SK-N-MC (cell line): ENCODE results near the gene NEURL1.
"Not testable (repeated sequence)": the region's sequence is repeated elsewhere in the genome, so short reads cannot be mapped to it uniquely, and the experiment has no call there.

Experiments used
- DNase-seq: peaks from one replicate; pipeline ENCODE4 v3.0.0-alpha.2; 2011; ENCODE audit warnings: low read depth, low spot score
- H3K27ac ChIP-seq: fragments of 200-600 bp; sonication (generic); 2 replicates; pipeline ENCODE4 v1.5.1; 2016; ENCODE audit warnings: mixed run types
- H3K36me3 ChIP-seq: fragments of 200-600 bp; sonication (generic); 2 replicates; pipeline ENCODE4 v1.6.1; 2017; ENCODE audit warnings: antibody characterized with exemption, low read length, mixed read lengths; ENCODE audit not compliant: insufficient read depth
- H3K4me3 ChIP-seq: fragments of 200-600 bp; sonication (generic); 2 replicates; pipeline ENCODE4 v1.5.1; 2016
- H3K9ac ChIP-seq: fragments of 200-600 bp; sonication (generic); 2 replicates; pipeline ENCODE4 v1.8.0; 2017; ENCODE audit warnings: mixed run types, mixed read lengths; ENCODE audit not compliant: insufficient read length
- H3K9me3 ChIP-seq: fragments of 200-600 bp; sonication (generic); 2 replicates; pipeline ENCODE4 v1.6.1; 2017; ENCODE audit warnings: low read depth, mild to moderate bottlenecking, antibody characterized with exemption, low read length, moderate library complexity, mixed read lengths
- EZH2 ChIP-seq: fragments of 200-600 bp; sonication (generic); IDR thresholded peaks from one replicate; pipeline ENCODE4 v1.6.1; 2017; ENCODE audit warnings: antibody characterized with exemption
- FOXP2 ChIP-seq: optimal IDR thresholded peaks from 2 replicates; pipeline ENCODE3; 2011; ENCODE audit warnings: mild to moderate bottlenecking, moderate library complexity; ENCODE audit not compliant: insufficient read depth; ENCODE audit errors: extremely low read length, control extremely low read depth
- POLR2AphosphoS5 ChIP-seq: IDR thresholded peaks from 2 replicates; pipeline ENCODE4 v1.6.1; 2012; ENCODE audit warnings: mild to moderate bottlenecking, low read depth, low read length, borderline replicate concordance

The NEURL1 gene

DNA sequence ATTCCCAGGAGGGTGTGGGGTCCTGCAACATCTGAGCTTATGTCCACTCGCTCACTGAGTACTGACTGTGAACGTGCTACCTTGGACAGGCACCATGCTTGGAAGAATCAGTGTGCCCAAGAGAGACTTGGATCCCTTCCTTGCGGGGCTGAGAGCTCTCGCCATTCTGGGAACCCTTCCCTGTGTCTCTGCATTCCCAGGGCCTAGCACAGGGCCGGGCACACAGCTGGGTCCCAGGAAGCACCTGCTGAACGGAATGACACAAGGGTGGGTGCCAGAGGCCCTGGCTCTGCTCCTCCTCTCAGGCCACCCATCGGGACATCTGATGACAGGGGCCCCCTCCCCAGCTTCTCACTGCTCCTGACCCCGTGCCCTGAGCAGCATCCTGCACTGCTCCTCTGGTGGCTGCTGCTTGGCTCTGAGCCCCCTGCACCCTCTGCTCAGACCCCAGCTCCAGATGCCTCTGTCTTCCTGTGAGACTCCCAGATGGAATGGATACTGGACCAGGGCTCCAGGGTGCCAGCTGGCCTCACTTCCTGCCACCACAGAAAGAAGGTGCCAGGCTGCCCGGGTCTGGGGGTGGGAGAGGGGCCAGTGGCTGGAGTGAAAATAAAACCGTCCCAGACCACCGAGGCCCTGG is 129.6 kb downstream of the NEURL1 start:
- H3K9ac ChIP-seq: no peak overlapping the region
- no peak overlapping the region for H3K27ac ChIP-seq
- no peaks in the 10 kb centered on the region for H3K9me3 ChIP-seq
- no peak for TF ChIP-seq FOXP2
- no peak for TF ChIP-seq EZH2
- TF ChIP-seq POLR2AphosphoS5: no peak
- no peak for DNase-seq
- no peaks in the 10 kb centered on the region; the same call in 1 of the 2 replicates for H3K36me3 ChIP-seq
- H3K4me3 ChIP-seq: no peak overlapping the region

DNA sequence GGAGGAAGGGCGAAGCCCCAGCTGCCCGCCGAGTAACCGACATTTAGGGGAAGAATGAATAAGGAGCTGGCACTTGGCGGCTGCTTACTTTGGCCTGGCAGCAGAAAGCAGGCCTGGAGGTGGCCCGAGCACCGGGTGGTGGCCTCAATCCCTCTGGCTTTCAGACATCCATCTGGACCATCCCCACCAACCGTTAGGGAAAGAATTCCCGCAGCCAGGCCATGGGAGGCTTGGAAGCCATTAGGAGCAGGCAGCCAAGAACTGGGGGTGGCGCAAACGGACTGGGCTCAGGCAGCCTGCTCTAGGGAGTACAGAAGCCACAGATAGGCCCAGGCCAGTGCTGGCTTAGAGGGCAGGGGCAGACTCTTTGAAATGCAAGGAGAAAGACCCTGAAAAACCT is 132.7 kb downstream of the NEURL1 start:
- Histone ChIP-seq H3K9ac (no peak overlapping the region), H3K9me3 (no peaks in the 10 kb centered on the region), H3K36me3 (no peaks in the 10 kb centered on the region; the same call in 1 of the 2 replicates), H3K27ac (no peak overlapping the region), H3K4me3 (no peak overlapping the region)
- no peak for DNase-seq
- TF ChIP-seq EZH2 (no peak), FOXP2 (no peak), POLR2AphosphoS5 (no peak)

DNA sequence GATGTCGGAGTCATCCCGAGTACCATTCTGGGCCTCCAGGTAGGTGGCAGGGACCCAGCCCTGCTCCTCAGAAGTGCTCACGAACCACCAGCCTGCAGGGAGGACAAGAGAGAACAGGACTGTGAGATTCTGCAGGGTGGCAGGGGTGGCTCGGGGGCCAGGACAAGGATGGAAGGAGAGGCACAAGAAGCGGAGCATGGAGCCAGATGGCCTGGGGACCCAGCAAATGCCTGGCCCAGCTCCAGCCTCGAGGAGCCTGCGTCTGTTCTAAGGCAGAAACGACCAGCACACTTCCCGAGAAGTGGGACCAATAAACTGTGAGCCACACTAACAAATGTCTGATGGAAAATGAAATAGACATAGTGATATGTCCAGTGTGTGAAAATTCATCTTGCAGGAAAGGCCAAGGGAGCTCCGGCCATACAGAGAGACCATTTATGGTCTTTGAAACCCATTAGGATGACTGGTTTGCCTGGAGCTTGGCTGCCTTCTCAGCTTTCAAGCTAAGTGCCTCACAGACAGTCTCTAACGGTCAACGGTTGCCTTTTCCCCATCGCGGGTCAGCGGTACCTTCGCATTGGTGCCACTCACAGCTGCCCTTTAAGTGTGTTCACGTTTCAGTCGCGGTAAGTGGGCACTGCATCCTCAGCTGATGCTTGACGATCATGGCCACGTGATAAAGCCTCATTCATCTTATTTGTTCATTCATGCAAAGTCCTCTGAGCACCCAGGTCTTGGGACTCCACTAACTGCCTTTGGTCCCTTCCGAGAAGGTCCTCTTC is 133.8 kb downstream of the NEURL1 start:
- no peaks in the 10 kb centered on the region for H3K36me3 ChIP-seq

DNA sequence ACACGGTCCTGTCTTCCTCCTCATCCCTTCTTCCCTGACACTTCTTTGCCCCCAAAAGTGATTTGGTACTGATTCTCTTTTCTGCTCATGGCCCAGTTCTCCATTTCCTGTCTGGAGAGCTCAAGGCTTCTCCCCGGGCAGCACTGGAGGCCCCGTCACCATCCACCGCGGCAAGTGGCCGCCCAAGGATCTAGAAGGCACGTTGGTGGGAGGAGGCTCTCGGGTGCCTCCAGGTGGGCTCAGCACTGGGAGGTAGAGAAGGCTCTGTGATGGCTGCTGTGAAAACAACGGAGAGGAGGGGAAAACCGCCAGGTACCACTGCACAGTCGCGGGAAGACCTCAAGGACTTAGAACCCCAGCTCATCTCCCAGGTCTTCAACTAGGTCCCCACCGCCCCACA is 134.4 kb downstream of the NEURL1 start:
- Histone ChIP-seq H3K4me3 (no peak overlapping the region), H3K9me3 (no peaks in the 10 kb centered on the region), H3K9ac (no peak overlapping the region), H3K36me3 (no peaks in the 10 kb centered on the region), H3K27ac (no peak overlapping the region)
- TF ChIP-seq POLR2AphosphoS5 (no peak), EZH2 (no peak), FOXP2 (no peak)
- DNase-seq: no peak

More for the DNA sequence above, 133.8 kb downstream of the NEURL1 start:
- Histone ChIP-seq H3K27ac (no peak overlapping the region), H3K9ac (no peak overlapping the region), H3K9me3 (no peaks in the 10 kb centered on the region), H3K4me3 (no peak overlapping the region)
- DNase-seq: no peak
- TF ChIP-seq POLR2AphosphoS5: no peak

DNA sequence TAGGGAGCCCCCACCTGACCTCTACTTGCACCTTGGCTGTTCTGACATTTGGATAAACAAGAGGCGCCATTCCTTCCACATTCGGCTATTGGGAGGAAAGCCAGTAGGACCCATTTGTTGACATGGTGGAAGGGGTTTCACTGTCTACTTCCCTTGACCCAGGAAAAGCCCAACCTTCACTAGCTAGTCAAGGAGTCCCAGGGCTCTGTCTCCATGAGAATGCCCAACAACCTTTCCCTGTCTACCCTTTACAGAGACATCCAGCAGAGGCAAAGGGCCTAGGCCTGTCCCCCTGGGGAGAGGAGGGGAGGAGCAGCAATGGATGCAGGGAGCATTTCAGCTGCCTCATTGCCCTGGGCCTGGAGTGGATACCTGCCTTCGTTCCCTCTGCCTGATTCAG is 136.1 kb downstream of the NEURL1 start:
- no peak overlapping the region for H3K9ac ChIP-seq
- H3K9me3 ChIP-seq: no peaks in the 10 kb centered on the region
- DNase-seq: no peak
- H3K4me3 ChIP-seq: no peak overlapping the region
- TF ChIP-seq EZH2 (no peak), FOXP2 (no peak), POLR2AphosphoS5 (no peak)
- H3K36me3 ChIP-seq: no peaks in the 10 kb centered on the region
- no peak overlapping the region for H3K27ac ChIP-seq

DNA sequence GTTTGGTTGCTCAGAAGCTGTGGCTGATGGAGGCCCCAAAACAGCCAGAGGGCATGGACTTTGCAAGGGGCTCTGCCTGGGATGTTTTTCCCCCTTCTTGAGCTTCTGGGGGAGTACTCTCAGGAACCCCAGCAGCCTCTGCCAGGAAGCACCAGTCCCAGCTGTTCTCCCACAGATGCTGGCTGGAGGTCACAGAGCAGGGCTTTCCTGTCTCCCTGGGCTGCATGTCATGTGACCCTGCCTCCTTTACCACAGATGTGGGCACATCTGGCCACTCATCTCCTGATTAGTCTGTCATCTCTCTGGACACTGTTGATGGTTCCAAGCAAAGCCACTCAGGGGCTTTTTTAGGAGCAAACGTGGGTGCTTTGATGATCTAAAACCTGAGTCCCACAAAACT is 136.7 kb downstream of the NEURL1 start:
- H3K4me3 ChIP-seq: no peak overlapping the region
- H3K27ac ChIP-seq: no peak overlapping the region
- no peak for DNase-seq
- TF ChIP-seq EZH2 (no peak), FOXP2 (no peak), POLR2AphosphoS5 (no peak)
- no peaks in the 10 kb centered on the region for H3K36me3 ChIP-seq
- H3K9ac ChIP-seq: no peak overlapping the region
- H3K9me3 ChIP-seq: no peaks in the 10 kb centered on the region

DNA sequence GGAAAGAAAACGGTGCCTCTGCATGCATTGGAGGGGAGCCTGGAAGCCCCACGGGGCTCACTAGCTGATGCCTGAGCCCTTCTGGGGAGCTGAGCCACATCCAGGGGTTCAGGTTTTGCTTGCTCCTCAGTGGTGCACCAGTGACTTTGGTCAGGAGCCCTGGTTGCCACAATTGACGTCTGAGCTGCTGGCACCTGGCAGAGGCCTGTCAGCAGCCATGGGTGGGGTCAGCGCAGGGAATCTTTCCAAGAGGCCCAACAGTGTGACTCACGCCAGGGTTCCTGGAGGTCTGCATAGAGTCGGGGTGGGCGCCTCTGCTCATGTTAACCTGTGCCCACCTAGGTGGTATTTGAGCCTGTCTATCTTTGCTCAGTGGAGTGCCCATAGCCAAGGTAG is 138.7 kb downstream of the NEURL1 start:
- no peak overlapping the region for H3K9ac ChIP-seq
- H3K36me3 ChIP-seq: no peaks in the 10 kb centered on the region
- no peak for DNase-seq
- no peak overlapping the region for H3K4me3 ChIP-seq
- no peak overlapping the region for H3K27ac ChIP-seq
- TF ChIP-seq FOXP2: no peak
- TF ChIP-seq EZH2: no peak
- no peak for TF ChIP-seq POLR2AphosphoS5
- H3K9me3 ChIP-seq: no peaks in the 10 kb centered on the region

DNA sequence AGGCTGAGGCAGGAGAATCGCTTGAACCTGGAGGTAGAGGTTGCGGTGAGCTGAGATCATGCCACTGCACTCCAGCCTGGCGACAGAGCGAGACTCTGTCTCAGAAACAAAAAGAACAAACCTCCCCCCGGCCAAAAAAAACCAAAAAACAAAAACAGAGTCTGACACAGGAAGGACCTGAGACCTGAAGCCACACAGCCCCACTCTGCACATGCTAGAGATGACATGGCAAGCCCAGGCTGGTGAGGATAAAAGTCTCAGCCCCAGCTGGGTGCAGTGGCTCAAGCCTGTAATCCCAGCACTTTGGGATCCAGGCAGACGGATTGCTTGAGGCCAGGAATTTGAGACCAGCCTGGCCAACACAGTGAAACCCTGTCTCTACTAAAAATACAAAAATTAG is 139.4 kb downstream of the NEURL1 start:
- H3K36me3 ChIP-seq, DNase-seq, H3K4me3 ChIP-seq, H3K9ac ChIP-seq, H3K9me3 ChIP-seq, H3K27ac ChIP-seq: not testable (repeated sequence)

DNA sequence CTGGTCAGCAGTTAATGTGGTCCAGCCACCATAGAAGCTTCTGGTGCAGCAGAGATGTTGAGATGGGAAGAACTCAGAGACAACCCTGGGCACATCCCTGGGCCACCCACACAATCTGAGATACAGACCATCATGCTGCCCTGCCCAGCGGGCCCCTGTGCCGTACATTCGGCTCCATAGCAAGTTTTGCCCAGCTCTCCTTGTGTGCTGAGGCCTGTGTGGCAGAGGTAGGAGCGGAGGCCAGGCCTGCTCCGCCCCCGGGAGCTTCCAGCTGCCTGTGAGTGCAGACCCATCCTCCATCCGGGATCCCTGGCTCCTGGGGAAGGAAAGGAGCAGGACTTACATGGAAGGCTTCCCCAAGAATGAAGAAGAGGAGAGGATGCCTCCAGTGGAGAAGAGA is 140.3 kb downstream of the NEURL1 start:
- DNase-seq: no peak
- TF ChIP-seq EZH2 (no peak), FOXP2 (no peak), POLR2AphosphoS5 (no peak)
- H3K36me3 ChIP-seq: no peaks in the 10 kb centered on the region

More for the DNA sequence above, 140.3 kb downstream of the NEURL1 start:
- H3K27ac ChIP-seq: no peak overlapping the region
- H3K9me3 ChIP-seq: no peaks in the 10 kb centered on the region
- no peak overlapping the region for H3K4me3 ChIP-seq
- H3K9ac ChIP-seq: no peak overlapping the region
